GM19395 (cell line): ENCODE results near the gene IFNL3.
"Not testable (repeated sequence)": the region's sequence is repeated elsewhere in the genome, so short reads cannot be mapped to it uniquely, and the experiment has no call there.

ENCODE experiments used
- ATAC-seq: cut with Tn5 transposase; IDR thresholded peaks from one replicate; pipeline ENCODE4 v1.9.1; 2021; ENCODE audit warnings: mild to moderate bottlenecking, moderate library complexity; ENCODE audit not compliant: unreplicated experiment

Gene IFNL3

DNA sequence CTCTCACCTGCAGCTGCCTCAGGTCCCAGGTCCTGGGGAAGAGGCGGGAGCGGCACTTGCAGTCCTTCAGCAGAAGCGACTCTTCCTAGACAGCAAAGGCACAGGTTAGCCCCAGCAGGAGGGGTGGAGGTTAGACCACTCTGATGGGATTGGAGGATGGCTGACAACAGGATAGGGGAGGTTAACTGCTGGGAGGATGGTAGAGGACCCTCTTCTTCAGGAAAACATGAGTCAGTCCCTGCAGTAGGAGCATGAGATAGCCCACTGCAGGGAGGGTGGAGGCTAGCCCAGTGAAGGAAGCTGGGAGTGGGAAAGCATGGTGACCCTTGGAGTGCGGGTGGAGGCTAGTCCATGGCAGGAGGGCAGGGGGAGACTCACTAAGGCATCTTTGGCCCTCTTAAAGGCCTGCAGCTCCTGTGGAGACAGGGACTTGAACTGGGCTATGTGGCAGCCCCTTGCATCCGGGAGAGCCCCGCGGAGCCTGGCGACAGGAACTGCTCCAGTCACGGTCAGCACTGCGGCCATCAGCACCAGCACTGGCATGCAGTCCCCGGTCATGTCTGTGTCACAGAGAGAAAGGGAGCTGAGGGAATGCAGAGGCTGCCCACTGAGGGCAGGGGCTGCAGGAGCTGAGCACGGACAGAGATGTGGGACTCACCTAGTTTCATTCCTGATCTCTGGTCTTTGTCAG lies at the start of gene IFNL3:
TSS of gene IFNL3 (minus strand) at position 597 of the 691 bp plus-strand sequence. CDS start at position 558, 39 bp downstream.
- ATAC-seq, result not testable (repeated sequence)

DNA sequence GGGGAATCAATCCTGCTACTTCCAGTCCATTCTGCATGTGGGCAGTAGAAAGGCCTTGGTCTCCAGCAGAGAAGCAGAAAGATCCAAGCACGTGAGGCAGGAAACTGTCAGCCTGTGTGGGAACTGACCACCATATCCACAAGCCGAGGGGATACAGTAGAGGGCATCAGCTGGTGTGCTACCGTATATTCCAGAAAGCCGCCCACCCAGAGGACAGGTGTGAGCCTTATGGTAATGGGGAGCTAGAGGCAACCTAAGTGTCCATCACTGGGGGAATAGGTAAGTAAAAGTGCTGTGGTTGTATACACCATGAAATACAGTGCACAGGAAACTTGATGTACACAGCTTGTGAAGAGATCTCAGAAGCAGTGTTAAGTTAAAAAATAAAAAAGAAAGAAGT lies 48.6 kb upstream of the IFNL3 start:
- no peak for ATAC-seq

DNA sequence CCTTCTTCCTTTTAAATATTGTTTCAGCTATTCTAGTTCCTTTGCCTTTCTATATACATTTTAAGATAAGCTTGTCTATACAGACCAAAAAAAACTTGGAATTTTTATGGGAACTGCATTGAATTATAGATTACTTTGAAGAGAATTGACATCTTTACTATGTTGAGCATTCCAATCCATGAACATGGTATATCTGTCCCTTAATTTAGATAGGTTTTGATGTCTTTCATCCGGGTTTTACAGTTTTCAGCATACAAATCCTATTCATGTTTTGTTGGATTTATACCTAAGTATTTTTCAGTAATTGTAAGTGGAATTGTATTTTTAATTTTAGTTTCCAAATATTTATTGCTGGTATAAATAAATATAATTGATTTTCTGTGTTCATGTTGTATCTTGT lies 39.2 kb upstream of the IFNL3 start:
- no peak for ATAC-seq

DNA sequence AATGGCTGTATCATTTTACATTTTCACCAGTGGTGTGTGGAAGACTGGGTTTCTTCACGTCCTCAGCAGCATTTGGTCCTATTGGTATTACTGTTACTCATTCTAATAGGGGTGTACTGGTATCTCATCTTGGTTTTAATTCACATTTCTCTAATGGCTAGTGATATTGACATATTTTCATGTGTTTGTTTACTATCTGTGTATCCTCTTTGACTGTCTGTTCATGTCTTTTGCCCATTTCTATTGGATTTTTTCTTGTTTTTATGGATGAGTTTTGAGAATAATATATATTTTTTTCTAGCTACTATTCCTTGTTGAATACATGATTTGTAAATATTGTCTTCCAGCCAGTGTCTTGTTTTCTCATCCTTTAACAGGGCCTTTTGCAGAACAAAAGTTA lies 37.2 kb upstream of the IFNL3 start:
- no peak for ATAC-seq

GRCh38 chr19:39277598-39277997 lies 32.8 kb upstream of the IFNL3 start:
- no peak for ATAC-seq

DNA sequence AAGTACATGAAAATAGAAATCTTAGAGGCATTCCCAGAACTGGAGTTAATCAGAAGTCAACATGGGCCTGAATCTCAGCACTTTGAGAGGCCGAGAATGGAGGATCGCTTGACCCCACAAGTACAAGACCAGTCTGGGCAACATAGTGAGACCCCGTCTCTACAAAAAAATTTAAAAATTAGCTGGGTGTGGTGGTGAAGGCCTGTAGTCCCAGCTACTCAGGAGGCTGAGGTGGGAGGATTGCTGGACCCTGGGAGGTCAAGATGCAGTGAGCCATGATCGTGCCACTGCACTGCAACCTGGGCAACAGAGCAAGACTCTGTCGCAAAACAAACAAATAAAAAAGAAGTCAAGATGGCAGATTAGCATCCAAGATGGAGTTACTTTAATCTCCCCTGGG lies 31.9 kb upstream of the IFNL3 start:
- no peak for ATAC-seq

- ATAC-seq, result no peak
Observed at GRCh38 chr19:39275578-39275977, 30.8 kb upstream of the IFNL3 start.

GRCh38 chr19:39273859-39274258 lies 29.1 kb upstream of the IFNL3 start:
- not testable (repeated sequence) for ATAC-seq

DNA sequence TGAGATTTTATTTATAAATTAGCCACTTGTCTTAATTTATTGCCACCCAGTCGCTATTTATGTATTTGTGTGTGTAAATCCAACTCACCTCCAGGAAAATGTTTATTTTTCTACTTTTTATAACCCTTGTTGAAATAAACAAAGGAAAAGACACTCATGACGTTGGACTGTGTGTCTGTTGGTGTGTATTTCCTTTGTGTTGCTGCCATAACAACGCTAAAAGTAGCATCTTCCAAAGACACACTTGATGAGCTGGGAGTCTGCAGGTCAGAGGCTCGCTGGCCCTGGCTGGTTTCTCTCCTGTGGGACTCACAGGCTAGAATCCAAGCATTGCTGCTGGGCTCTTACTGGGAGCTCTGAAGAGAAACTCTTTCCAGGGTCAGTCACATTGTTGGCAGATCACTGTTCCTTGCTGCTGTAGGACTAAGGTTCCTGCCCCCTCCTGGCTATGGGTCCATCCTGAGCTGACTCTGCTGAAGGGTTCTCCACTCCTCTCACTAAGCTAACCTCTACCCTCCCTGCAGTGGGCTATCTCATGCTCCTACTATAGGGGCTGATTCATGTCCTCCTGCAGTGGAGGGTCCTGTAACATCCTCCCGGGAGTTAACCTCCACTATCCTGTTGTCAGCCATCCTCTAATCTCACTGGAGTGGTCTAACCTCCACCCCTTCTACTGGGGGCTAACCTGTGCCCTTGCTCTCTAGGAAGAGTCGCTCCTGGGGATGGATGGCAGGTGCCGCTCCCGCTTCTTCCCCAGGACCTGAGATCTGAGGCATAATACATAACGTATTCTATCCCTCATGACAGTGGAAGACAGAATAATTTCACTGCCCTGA lies 25.4 kb upstream of the IFNL3 start:
- no peak for ATAC-seq

DNA sequence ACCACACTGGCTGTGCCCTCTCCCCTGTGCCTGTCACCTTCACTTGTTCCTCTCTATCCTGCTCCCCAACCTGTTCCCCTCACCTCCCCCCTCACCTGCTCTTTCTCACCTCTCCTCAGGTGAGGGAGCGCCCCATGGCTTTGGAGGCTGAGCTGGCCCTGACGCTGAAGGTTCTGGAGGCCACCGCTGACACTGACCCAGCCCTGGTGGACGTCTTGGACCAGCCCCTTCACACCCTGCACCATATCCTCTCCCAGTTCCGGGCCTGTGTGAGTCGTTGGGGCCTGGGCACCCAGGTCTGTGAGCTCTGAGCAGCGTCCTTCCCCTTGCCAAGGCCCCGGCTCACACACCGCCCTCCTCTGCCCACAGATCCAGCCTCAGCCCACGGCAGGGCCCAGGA lies 24.6 kb upstream of the IFNL3 start:
- not testable (repeated sequence) for ATAC-seq

GRCh38 chr19:39268531-39269223 lies 23.9 kb upstream of the IFNL3 start:
- not testable (repeated sequence) for ATAC-seq

DNA sequence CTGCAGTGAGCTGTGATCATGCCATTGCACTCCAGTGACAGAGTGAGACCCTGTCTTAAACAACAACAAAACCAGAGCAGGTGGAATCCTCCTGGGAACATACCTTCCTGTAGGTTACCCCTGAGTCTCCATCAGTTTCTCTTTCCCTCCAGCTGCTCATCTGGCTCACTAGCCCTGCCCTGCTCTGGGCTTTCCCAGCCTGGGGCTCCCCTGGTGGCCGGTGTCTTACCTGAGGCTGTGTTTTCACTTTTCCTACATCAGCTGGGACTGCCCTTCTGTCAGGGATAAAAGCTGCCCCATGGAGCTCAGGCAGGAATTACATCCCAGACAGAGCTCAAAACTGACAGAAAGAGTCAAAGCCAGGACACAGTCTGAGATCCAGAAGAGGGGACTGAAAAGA lies 23.3 kb upstream of the IFNL3 start, which contains the start of gene IFNL2:
TSS of gene IFNL2 (plus strand) at position 312 of the 400 bp plus-strand sequence. CDS start 173 bp downstream, outside the sequence.
- ATAC-seq, result not testable (repeated sequence)

- no peak for ATAC-seq
Observed at GRCh38 chr19:39265321-39265916, 20.6 kb upstream of the IFNL3 start.

GRCh38 chr19:39264306-39265290 lies 19.8 kb upstream of the IFNL3 start:
- ATAC-seq, result no peak

DNA sequence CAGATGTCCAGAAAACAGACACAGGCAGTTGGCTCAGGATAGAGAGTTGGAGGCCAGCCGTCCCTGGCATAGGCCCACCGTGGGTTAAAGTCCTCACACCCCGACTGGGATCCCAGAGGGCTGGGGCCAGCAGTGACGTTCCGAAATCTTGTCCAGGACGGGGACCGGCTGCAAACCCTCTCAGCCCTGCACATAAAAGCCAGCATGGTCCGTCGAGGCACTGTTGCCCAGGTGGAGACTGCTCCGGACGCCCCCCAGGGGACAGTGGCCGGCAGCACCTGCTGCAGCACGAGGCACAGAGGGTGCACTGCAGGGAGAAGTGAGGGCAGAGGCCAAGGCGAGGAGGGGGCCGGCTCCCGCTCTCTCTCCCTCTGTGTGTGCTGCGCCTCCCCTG lies 19.1 kb upstream of the IFNL3 start:
- no peak for ATAC-seq

DNA sequence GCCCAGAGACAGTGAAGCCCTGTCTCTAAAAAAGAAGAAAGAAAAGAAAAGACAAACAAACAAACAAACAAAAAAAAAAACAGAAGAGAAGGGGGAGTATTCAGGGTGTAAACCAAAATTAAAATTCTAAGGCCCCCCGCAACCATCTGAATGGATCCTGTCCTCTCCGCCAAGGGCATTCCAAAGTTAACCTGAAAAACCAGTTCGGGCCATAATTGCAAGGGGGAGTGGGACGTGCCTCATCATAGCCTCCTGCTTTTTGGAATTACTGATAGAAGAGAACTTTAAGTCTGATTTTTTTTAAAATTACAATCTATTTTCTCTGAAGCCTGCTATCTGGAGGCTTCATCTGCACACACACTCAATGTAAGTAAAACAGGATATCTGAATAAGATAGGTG lies 17.7 kb upstream of the IFNL3 start:
- ATAC-seq, result no peak

GRCh38 chr19:39261704-39262103 lies 16.9 kb upstream of the IFNL3 start:
- no peak for ATAC-seq

GRCh38 chr19:39257227-39257626 lies 12.4 kb upstream of the IFNL3 start:
- no peak for ATAC-seq

DNA sequence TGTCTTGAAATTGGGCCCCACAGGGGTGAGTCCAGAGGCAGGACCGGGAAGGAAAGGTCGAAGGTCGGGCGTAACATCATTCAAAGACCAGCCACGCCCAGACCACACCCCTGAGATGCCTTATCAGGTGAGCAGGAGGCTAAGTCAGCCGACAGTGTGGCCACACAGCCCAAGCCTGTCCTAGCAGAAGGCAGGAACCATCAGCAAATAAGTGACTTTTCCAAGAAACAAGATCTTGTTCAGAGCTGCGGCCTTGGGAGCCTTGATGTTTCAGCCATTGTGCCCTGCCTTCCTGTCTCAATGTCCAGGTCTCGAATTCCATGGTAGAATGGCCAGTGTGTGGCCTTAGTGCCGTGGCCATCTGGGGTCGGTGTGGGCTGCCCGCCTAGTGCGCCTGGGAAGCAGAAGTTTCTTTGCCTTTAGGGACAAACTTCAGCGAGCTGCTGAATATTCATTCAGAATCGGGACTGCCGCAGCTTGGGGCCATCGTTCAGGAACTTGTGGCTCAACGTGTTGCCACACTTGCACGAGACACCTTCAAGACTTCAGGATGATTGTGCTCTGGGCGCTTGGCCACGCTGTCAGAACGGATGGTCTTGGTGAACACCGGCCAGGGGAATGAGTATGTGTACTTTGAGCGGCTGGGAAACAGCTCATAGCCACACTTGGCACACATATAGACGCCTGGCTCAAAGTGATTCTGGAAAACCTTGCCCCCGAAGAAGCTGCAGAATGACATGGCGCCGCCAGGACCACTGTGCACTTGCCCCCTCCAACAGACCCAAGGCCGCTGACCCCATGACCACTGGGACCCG lies 9.9 kb upstream of the IFNL3 start:
- ATAC-seq, result no peak
